Dendritic cell treated with granulocyte-macrophage colony-stimulating factor and Interleukin-4, amounts not matched to agents 40 ng/mL and 50 ng/mL, for 4 days (primary cell): Measurements from ENCODE around the gene LIPE.

Source experiments
- H3K27ac Mint-ChIP-seq: one replicate; pipeline ENCODE4 v1.8.0; 2022; ENCODE audit warnings: mild to moderate bottlenecking, mixed read lengths
- H3K27me3 Mint-ChIP-seq: one replicate; pipeline ENCODE4 v1.8.0; 2022; ENCODE audit warnings: mild to moderate bottlenecking, mixed read lengths
- H3K36me3 Mint-ChIP-seq: one replicate; pipeline ENCODE4 v1.8.0; 2022; ENCODE audit warnings: low read depth, mixed read lengths
- H3K4me1 Mint-ChIP-seq: one replicate; pipeline ENCODE4 v1.8.0; 2022; ENCODE audit warnings: low read depth, mixed read lengths
- H3K4me3 Mint-ChIP-seq: one replicate; pipeline ENCODE4 v1.8.0; 2022; ENCODE audit warnings: mild to moderate bottlenecking, moderate library complexity, mixed read lengths
- H3K9me3 Mint-ChIP-seq: one replicate; pipeline ENCODE4 v1.8.0; 2022; ENCODE audit warnings: mixed read lengths
- intact Hi-C: fragments of 100-400 bp; cut with micrococcal nuclease; formaldehyde crosslinking; loops from one replicate; pipeline ENCODE4 v1.15.0; 2022

The LIPE gene

DNA sequence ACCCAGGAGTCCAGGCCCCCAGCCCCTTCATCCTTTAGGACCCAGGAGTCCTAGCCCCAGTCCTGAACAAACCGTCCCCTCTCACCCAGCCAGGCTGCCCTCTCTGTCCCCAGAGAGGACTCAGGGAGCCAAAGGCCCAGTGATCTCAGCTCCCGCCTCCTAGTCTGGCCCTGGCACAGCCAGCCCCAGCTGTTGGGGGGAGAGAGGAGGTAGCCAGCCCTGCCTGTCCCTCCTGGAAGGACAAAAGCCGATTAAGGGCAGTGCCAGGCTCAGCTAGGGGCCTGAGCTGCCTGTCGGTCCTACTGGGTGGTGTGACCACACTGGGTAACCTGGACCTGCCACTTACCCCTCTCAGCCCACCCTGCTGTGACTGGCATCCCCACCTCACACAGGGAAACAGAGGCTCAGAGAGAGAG is 14.5 kb downstream of the LIPE start:
- Mint-ChIP-seq H3K27me3 (peaks cover 15% of the 10 kb centered on the region), H3K36me3 (peaks cover 21% of the 10 kb centered on the region), H3K27ac (no peak overlapping the region), H3K4me3 (no peak overlapping the region), H3K9me3 (no peaks in the 10 kb centered on the region), H3K4me1 (no peaks in the 10 kb centered on the region)
- intact Hi-C loops: no loop called here

DNA sequence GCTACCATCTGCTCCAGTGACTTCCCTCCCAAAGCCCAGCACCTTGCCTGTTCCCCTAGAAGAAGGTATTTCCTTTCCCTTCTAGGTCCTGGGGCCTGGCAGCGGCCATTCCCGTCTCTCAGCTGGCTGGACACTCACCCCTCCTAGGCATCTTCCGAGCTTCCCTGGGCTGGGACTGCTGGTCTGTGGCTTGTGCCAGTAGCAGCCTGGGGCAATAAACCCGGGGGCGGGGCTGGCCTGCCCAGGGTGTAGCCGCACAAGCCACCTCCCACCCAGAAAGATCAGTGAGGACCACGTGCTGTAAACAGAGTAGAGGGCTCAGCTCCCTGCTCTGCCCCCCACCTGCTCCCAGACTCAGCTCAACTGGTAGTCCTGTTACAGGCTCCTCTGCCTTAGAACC is 15.0 kb downstream of the LIPE start:
- intact Hi-C loops: no loop called here
- Mint-ChIP-seq H3K4me3 (no peak overlapping the region), H3K4me1 (no peaks in the 10 kb centered on the region), H3K27ac (no peak overlapping the region), H3K36me3 (peaks cover 25% of the 10 kb centered on the region), H3K27me3 (peaks cover 15% of the 10 kb centered on the region), H3K9me3 (no peaks in the 10 kb centered on the region)

DNA sequence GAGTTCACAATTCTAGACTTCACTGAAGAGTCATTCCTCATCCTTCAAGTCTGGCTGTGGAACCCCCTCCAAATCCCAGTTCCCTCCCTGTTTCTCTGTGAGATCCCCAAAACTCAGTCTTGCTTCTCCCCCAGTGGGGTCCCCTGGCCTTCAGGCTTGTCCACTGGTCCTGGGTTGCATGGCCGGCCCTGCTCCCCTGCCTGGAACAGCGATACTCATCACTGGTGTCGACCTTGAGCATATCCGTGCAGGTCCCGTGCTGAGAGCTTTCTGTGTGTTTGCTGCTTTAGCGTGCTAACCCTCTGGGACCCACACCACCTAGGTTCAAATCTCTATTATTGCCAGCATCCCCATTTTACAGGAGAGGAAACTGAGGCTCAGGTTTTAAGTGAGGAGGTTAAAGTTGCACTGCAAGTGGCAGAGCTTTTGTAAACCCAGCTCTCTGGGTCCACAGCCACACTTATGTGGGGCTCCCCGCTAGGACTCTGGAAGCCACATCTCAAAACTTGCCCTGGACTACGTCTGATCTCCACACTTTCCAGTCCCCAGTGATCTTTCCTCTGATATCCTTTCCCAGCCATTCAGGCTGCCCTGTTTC is 15.5 kb downstream of the LIPE start:
- H3K27me3 Mint-ChIP-seq: peaks cover 15% of the 10 kb centered on the region
- intact Hi-C loops: no loop called here
- H3K9me3 Mint-ChIP-seq: no peaks in the 10 kb centered on the region

GRCh38 chr19:42410371-42410770 is 16.8 kb downstream of the LIPE start:
- H3K9me3 Mint-ChIP-seq: no peaks in the 10 kb centered on the region
- peaks cover 30% of the 10 kb centered on the region for H3K36me3 Mint-ChIP-seq
- H3K27me3 Mint-ChIP-seq: peaks cover 11% of the 10 kb centered on the region
- no peak overlapping the region for H3K27ac Mint-ChIP-seq
- intact Hi-C loops: no loop called here
- no peaks in the 10 kb centered on the region for H3K4me1 Mint-ChIP-seq
- H3K4me3 Mint-ChIP-seq: no peak overlapping the region

More for the DNA sequence above, 15.5 kb downstream of the LIPE start:
- no peak overlapping the region for H3K27ac Mint-ChIP-seq
- H3K4me1 Mint-ChIP-seq: no peaks in the 10 kb centered on the region
- no peak overlapping the region for H3K4me3 Mint-ChIP-seq
- peaks cover 30% of the 10 kb centered on the region for H3K36me3 Mint-ChIP-seq

GRCh38 chr19:42409477-42409876 is 17.7 kb downstream of the LIPE start:
- Mint-ChIP-seq H3K9me3 (no peaks in the 10 kb centered on the region), H3K4me3 (no peak overlapping the region), H3K27me3 (peaks cover 11% of the 10 kb centered on the region), H3K27ac (no peak overlapping the region), H3K4me1 (no peaks in the 10 kb centered on the region), H3K36me3 (peaks cover 30% of the 10 kb centered on the region)
- intact Hi-C loops: no loop called here

DNA sequence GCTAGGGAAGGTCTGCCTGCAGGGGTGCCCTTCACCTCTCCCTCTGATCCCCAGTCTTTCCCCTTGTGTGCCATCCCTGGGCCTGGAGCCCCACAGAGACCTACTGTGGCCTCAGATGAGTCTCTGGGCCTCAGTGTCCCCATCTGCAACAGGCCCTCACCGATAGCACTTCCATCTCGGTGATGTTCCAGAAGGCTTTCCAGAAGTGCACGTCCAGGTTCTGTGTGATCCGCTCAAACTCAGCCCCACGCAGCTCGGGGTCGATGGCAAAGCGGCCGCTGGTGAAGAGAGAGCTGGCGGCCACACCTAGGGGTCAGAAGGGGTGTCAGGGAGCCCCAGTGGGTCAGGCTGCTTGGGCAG is 19.4 kb downstream of the LIPE start:
- Mint-ChIP-seq H3K27me3 (peaks cover 11% of the 10 kb centered on the region), H3K36me3 (peaks cover 30% of the 10 kb centered on the region), H3K9me3 (no peaks in the 10 kb centered on the region), H3K4me3 (no peak overlapping the region), H3K4me1 (no peaks in the 10 kb centered on the region), H3K27ac (no peak overlapping the region)
- intact Hi-C loops: no loop called here

- no peak overlapping the region for H3K27ac Mint-ChIP-seq
- peaks cover 30% of the 10 kb centered on the region for H3K36me3 Mint-ChIP-seq
- H3K9me3 Mint-ChIP-seq: no peaks in the 10 kb centered on the region
- H3K4me1 Mint-ChIP-seq: peaks cover 3% of the 10 kb centered on the region
- intact Hi-C loops: no loop called here
- peaks cover 15% of the 10 kb centered on the region for H3K27me3 Mint-ChIP-seq
- no peak overlapping the region for H3K4me3 Mint-ChIP-seq
Observed at GRCh38 chr19:42407085-42407815, 19.9 kb downstream of the LIPE start.

- no peak overlapping the region for H3K4me3 Mint-ChIP-seq
- peaks cover 30% of the 10 kb centered on the region for H3K36me3 Mint-ChIP-seq
- no peak overlapping the region for H3K27ac Mint-ChIP-seq
- H3K9me3 Mint-ChIP-seq: no peaks in the 10 kb centered on the region
- H3K4me1 Mint-ChIP-seq: peaks cover 11% of the 10 kb centered on the region
- peaks cover 19% of the 10 kb centered on the region for H3K27me3 Mint-ChIP-seq
- intact Hi-C loops: no loop called here
Observed at GRCh38 chr19:42406111-42406510, 21.1 kb downstream of the LIPE start.

GRCh38 chr19:42403586-42403985 is 23.6 kb downstream of the LIPE start:
- Mint-ChIP-seq H3K9me3 (no peaks in the 10 kb centered on the region), H3K4me3 (no peak overlapping the region), H3K4me1 (peaks cover 27% of the 10 kb centered on the region), H3K27me3 (peaks cover 29% of the 10 kb centered on the region), H3K27ac (no peak overlapping the region), H3K36me3 (peaks cover 29% of the 10 kb centered on the region)
- intact Hi-C loops: loop anchor here (5.0 kb wide), 1 partner anchor 296 kb away; no protein-coding TSS in a partner anchor

DNA sequence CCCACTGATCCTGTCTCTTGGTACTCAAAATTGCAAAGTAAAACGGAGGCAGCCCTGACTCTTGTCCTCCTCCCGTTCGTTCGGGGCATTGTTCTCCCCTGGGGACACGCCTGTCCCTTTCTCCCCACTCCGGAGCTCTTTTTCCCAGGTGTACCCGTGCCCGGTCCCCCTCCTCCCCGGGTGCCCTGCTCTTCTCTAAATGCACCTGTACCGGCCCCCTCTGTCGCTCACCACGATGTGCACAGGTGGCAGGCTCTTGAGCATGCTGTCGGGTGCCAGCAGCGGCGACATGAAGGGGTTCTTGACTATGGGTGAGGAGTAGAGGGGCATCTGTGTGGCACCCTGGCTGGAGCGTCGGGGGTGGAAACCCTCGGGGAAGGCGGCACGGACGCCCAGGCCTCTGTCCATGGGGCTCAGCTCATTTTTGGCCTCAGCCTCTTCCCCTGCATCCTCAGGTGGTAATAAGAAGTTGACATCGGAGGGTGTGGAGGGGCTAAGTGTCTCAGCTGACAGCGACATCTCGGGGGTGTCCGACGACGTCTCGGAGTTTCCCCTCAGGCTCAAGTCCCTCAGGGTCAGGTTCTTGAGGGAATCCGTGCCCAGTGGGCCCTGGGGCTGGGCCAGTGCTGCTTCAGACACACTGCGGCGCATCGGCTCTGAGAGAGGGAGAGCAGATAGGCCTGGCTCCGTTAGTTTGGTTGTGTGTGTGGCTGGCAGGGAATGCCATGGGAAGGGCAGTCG is 24.6 kb downstream of the LIPE start:
- Mint-ChIP-seq H3K9me3 (no peaks in the 10 kb centered on the region), H3K27me3 (peaks cover 29% of the 10 kb centered on the region), H3K4me1 (peaks cover 35% of the 10 kb centered on the region), H3K27ac (no peak overlapping the region), H3K36me3 (peaks cover 19% of the 10 kb centered on the region), H3K4me3 (peak overlapping the region; percentile 71)
- intact Hi-C loops: loop anchor here (5.0 kb wide), 1 partner anchor 295 kb away; no protein-coding TSS in a partner anchor

DNA sequence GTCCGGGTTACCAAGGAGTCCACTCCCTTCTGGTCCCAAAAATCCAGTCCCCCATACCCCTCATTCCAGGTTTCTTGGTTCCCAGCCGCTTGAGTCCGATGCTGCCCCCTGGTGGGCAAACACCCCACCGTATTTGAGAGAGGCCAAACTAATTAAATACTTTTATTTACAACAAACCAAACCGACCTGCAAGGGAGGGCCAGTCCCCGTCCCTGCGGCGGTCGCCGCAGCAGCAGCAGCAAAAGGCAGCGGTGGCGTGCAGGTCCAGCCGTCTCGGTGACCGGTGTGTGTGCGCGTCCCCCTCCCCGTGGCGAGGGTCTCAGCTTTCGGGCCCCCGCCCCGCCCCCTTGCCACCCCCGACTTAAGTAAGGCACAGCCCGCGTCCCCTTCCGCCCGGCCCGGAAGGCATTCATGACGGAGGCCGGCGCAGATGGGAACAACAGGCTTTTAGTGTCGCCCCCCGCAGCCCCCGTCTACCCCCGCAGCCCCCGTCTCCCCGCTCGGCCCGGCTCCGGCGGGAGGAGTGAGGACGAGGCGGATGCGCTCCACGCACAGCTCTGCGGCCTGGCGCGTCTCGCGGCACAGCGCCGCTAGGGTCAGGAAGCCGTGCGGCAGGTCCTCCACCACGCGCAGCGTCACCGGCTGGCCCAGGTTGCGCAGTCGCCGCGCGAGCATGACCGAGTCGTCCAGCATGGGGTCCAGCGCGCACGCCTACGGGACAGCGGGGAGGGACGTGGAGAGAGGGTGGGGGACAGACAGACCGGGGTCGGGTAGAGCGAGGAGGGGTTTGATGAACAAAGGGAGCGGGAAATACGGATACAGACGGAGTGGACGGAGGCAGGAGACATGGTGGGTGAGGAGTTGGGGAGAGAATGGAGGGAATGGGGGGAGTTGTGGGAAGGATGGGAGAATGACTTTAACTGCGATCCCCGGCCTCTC is 25.6 kb downstream of the LIPE start:
- H3K9me3 Mint-ChIP-seq: no peaks in the 10 kb centered on the region
- H3K27me3 Mint-ChIP-seq: peaks cover 29% of the 10 kb centered on the region
- H3K36me3 Mint-ChIP-seq: peaks cover 16% of the 10 kb centered on the region
- peak overlapping the region; percentile 51 for H3K27ac Mint-ChIP-seq
- intact Hi-C loops: loop anchor here (5.0 kb wide), 1 partner anchor 294 kb away; no protein-coding TSS in a partner anchor
- H3K4me1 Mint-ChIP-seq: peaks cover 41% of the 10 kb centered on the region
- H3K4me3 Mint-ChIP-seq: peak overlapping the region; percentile 71

DNA sequence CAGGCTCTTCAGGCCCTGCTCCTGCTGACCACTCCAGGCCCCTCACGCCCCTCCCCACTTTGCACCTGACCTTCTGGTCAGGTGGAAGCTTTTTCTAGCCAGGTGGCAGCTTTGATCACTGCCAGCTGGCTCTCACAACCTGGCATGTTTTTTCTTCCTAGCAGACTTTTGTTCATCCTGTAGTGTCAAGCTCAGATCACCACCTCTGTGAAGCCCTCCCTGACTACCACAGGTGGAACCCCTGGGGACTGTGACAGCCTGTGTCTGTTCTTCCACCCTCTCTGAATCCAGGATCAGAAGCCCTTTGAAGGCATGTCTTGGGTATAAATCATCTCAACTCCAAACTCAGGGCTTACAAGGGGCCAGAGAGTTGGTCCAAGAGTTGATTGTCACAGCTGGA is 26.8 kb downstream of the LIPE start:
- Mint-ChIP-seq H3K27ac (no peak overlapping the region), H3K4me1 (peaks cover 51% of the 10 kb centered on the region), H3K9me3 (no peaks in the 10 kb centered on the region), H3K36me3 (peaks cover 16% of the 10 kb centered on the region), H3K4me3 (no peak overlapping the region), H3K27me3 (peaks cover 29% of the 10 kb centered on the region)
- intact Hi-C loops: loop anchor here (5.0 kb wide), 1 partner anchor 293 kb away; no protein-coding TSS in a partner anchor
